ENCODE results near the gene SRMS.

DNA sequence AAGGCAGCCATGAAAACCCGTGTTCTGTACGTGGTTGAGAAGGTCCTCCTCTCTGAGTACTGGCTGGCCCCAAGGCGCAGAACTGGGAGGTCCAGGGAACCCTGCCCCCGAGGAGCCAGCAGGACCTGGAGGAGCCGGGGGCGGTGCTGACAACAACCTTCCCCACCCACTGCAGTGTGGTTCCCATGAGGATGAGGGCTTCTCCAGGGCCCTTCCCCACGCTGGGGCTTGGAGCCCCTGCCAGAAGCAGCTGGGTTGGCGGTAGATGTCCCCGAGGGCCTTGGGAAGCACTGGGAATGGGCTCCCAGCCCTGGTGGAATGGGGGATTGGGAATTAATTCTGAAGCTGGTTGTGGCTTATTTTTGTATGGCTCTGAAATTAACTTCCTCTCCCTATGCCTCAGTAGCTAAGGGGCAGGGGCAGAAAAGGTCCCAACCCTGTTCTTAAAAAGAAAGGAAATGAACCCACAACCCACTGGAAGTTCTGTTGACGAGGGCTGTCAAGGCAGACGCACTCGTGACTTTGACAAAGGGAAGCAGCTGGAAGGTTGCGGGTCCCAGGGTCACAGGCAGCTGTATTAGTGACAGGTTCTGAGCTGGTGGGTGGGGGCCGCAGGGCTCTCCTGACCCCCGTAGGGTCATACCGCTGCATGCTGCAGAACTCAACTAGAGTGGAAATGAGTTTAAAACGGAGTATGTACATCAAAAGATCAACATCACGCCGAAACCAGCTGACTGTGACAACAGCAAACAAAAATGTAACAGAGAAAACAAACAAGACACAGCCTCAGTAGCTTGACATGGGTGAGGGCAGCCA, 40.4 kb upstream of the SRMS start:
- TF ChIP-seq, protein P1, sequence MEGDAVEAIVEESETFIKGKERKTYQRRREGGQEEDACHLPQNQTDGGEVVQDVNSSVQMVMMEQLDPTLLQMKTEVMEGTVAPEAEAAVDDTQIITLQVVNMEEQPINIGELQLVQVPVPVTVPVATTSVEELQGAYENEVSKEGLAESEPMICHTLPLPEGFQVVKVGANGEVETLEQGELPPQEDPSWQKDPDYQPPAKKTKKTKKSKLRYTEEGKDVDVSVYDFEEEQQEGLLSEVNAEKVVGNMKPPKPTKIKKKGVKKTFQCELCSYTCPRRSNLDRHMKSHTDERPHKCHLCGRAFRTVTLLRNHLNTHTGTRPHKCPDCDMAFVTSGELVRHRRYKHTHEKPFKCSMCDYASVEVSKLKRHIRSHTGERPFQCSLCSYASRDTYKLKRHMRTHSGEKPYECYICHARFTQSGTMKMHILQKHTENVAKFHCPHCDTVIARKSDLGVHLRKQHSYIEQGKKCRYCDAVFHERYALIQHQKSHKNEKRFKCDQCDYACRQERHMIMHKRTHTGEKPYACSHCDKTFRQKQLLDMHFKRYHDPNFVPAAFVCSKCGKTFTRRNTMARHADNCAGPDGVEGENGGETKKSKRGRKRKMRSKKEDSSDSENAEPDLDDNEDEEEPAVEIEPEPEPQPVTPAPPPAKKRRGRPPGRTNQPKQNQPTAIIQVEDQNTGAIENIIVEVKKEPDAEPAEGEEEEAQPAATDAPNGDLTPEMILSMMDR (optimal IDR thresholded peaks at IDR 0.05 in 1 of 3, IDR thresholded peaks at IDR 0.05 in 1 of 3, conservative IDR thresholded peaks at IDR 0.05 in 1 of 3; ENCODE audit: extremely low read depth in 1 of 3, insufficient read depth in 2 of 3, low read length in 3 of 3): no peak
- TF ChIP-seq EZH2 (IDR thresholded peaks at IDR 0.05; ENCODE audit: low read length): no peak
